Transverse colon (tissue), 4 donors: ENCODE results near the gene NOXO1. TPM values are rescaled to one million over a fixed set of nuclear protein-coding genes. Genes with fewer than 3 reads are reported as not detected.

ENCODE experiments used
- DNase-seq: peaks from one replicate; pipeline ENCODE4 v3.0.0-alpha.2; 2019
- H3K27ac ChIP-seq, 4 donors: fragments of 200-600 bp; sonication (generic); 2 replicates each; pipeline ENCODE4 v1.5.1; 2016 to 2018; ENCODE audit warnings: inconsistent platforms in 4 of 4
- H3K27me3 ChIP-seq: fragments of 200-600 bp; sonication (generic); 2 replicates; pipeline ENCODE4 v1.5.1; 2017; ENCODE audit warnings: inconsistent platforms
- H3K36me3 ChIP-seq, 4 donors: fragments of 200-600 bp; sonication (generic); 2 replicates each; pipeline ENCODE4 v1.5.1; 2017 to 2019; ENCODE audit warnings: inconsistent platforms in 4 of 4
- H3K4me1 ChIP-seq, 4 donors: fragments of 200-600 bp; sonication (generic); 2 replicates each; pipeline ENCODE4 v1.5.1; 2017 to 2020; ENCODE audit warnings: inconsistent platforms in 4 of 4
- H3K4me3 ChIP-seq, 4 donors: fragments of 200-600 bp; sonication (generic); 1 replicate in 1 of 4; 2 replicates in 3 of 4; pipeline versions ENCODE4 v1.5.1 to v1.6.1; 2017 to 2019; ENCODE audit warnings: inconsistent platforms in 4 of 4
- H3K9me3 ChIP-seq, 2 donors: fragments of 200-600 bp; sonication (generic); 2 replicates each; pipeline ENCODE4 v1.5.1; 2017 to 2019; ENCODE audit warnings: inconsistent platforms in 2 of 2
- EP300 ChIP-seq: sonication (generic); formaldehyde crosslinking; IDR thresholded peaks from one replicate; pipeline ENCODE4 v1.6.1; 2017; ENCODE audit warnings: antibody characterized with exemption, low read depth
- POLR2A ChIP-seq: fragments of 450-650 bp; IDR thresholded peaks from one replicate; pipeline ENCODE4 v1.6.1; 2016; ENCODE audit warnings: antibody characterized with exemption, mild to moderate bottlenecking, moderate library complexity
- POLR2AphosphoS5 ChIP-seq, 3 donors: sonication (generic); formaldehyde crosslinking; IDR thresholded peaks; one replicate each; pipeline ENCODE4 v1.6.1; 2016; ENCODE audit warnings: antibody characterized with exemption in 3 of 3
- WGBS, 2 donors: methylation state at CpG; one replicate each; pipeline ENCODE4 v1.1.5; 2018; ENCODE audit warnings: low coverage in 1 of 2; 5-methylcytosine and 5-hydroxymethylcytosine counted together
- in situ Hi-C, 4 donors: fragments of 200-750 bp; cut with MboI; loops; one replicate each; pipeline versions ENCODE4 v1.15.0 to v1.15.1; 2017; ENCODE audit warnings: low sequenced_read_pairs in 3 of 4, low pct_ligation_motif_present in 1 of 4, low pct_unique_long_range_greater_than_20kb in 1 of 4
- intact Hi-C: fragments of 100-400 bp; cut with DNase I; formaldehyde crosslinking; loops from one replicate; pipeline ENCODE4 v1.15.1; 2023; ENCODE audit warnings: low total_unique reads
- total RNA-seq, 4 donors: library from RNA; depleted of rRNA; stranded (reverse); fragments of >200 nt; gene quantifications; one replicate each; pipeline ENCODE4 v1.1.0, GENCODE V29; 2016
- TF ChIP-seq, protein P1 (sequence below), 5 experiments: fragments of 200-600 bp in 3 of 5; fragments of 450-650 bp in 2 of 5; sonication (generic) in 3 of 5; IDR thresholded peaks; 1 replicate in 2 of 5; 2 replicates in 3 of 5; pipeline ENCODE4 v1.5.1; 2016 to 2017; ENCODE audit warnings: antibody characterized with exemption in 5 of 5, inconsistent platforms in 3 of 5, mild to moderate bottlenecking in 2 of 5, moderate library complexity in 1 of 5

The NOXO1 gene
- total RNA-seq, 4 donors from 2014 or later: 4.2 to 29.8 (median 19.4) TPM

DNA sequence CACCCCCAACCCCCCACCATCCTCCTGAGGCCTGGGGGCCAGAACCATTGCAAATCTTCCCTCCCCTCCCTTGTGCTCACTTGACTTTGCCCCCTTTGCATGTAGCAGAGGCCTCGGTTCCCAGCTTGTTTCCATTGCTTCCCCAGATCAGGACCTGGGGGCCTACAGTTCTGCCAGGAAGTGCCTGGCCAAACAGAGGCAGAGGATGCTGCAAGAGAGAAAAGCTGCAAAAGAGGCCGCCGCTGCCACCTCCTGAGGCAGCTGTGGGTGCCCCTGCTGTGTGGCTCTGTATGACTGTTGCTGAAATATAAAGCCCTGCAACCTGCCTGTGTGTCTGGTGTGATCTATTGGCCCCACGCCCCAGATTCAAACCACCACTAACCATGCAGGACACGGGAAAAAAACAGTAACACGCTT, 19.6 kb downstream of the NOXO1 start:
- Histone ChIP-seq H3K4me3 (no peak overlapping the region), H3K36me3 (peaks cover 0 to 16% (median 6%) of the 10 kb centered on the region in 4 donors), H3K27ac (peak overlapping the region in 2 of 4 donors; percentile 89 to 91), H3K27me3 (no peaks in the 10 kb centered on the region), H3K9me3 (no peaks in the 10 kb centered on the region), H3K4me1 (peaks cover 8 to 50% (median 41%) of the 10 kb centered on the region in 4 donors)
- intact Hi-C loops (no loop called here), in situ Hi-C loops (no loop called here)
- DNase-seq: no peak
- no peak for TF ChIP-seq POLR2A
- TF ChIP-seq, protein P1, sequence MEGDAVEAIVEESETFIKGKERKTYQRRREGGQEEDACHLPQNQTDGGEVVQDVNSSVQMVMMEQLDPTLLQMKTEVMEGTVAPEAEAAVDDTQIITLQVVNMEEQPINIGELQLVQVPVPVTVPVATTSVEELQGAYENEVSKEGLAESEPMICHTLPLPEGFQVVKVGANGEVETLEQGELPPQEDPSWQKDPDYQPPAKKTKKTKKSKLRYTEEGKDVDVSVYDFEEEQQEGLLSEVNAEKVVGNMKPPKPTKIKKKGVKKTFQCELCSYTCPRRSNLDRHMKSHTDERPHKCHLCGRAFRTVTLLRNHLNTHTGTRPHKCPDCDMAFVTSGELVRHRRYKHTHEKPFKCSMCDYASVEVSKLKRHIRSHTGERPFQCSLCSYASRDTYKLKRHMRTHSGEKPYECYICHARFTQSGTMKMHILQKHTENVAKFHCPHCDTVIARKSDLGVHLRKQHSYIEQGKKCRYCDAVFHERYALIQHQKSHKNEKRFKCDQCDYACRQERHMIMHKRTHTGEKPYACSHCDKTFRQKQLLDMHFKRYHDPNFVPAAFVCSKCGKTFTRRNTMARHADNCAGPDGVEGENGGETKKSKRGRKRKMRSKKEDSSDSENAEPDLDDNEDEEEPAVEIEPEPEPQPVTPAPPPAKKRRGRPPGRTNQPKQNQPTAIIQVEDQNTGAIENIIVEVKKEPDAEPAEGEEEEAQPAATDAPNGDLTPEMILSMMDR (IDR thresholded peaks at IDR 0.05): no peak
- no peak for TF ChIP-seq POLR2AphosphoS5 (IDR thresholded peaks at IDR 0.05)
- TF ChIP-seq EP300: no peak
- WGBS, 2 donors: 40% methylated on average over 6 of the region's 6 CpGs; no CpG with 5 or more reads in 1 of the 2 donors

DNA sequence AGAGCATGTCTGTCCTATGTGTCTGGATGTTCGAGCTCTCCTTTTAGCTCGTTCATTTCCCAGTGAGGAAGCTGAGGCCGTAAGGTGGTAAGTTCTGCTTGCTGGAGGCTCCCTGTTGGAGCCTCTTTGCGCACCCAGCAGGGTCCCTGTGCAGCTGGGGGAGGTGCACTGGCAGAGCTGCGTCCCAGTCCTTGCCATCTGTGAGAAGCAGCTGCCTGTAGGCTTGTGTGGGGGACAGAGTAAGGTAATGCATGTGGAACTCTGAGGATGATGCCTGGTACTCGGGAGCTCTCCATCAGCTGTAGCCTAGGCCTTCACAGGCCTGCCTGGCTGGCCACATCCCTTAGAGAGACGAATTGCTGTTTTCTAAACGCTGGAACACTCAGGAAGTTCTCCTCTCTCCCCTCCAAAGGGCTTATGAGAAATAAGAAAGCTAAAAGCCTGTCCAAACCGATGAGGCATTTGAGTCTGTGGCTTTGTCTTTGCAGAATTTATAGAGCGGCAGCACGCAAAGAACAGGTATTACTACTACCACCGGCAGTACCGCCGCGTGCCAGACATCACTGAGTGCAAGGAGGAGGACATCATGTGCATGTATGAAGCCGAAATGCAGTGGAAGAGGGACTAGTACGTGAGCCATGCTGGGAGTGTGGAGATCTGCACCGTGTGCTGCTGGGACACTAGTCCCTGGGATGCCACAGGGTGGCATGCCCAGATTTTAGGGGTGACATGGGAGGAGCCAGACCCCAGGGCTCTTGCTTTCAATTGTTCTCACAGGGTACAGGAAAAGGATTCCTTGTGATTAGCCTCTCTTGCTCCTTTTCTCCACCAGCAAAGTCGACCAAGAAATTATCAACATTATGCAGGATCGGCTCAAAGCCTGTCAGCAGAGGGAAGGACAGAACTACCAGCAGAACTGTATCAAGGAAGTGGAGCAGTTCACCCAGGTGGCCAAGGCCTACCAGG, 20.3 kb downstream of the NOXO1 start:
- H3K27me3 ChIP-seq: no peaks in the 10 kb centered on the region
- in situ Hi-C loops: no loop called here
- peaks cover 0 to 16% (median 6%) of the 10 kb centered on the region in 4 donors for H3K36me3 ChIP-seq
- H3K9me3 ChIP-seq: no peaks in the 10 kb centered on the region
- H3K4me1 ChIP-seq: peaks cover 8 to 45% (median 38%) of the 10 kb centered on the region in 4 donors
- intact Hi-C loops: no loop called here
- DNase-seq: no peak
- H3K27ac ChIP-seq: peak overlapping the region; percentile 89 to 97 (median 91)
- WGBS, 2 donors: 27 to 43% methylated on average over 3 to 19 of the region's 20 CpGs
- peak overlapping the region in 2 of 4 donors; percentile 87 to 99 for H3K4me3 ChIP-seq
- TF ChIP-seq POLR2A (no peak), POLR2AphosphoS5 (IDR thresholded peaks at IDR 0.05) (peak in 1 of 3 donors; percentile 11)
- TF ChIP-seq, protein P1 (IDR thresholded peaks at IDR 0.05): peak in 1 of 5 experiments; percentile 11

DNA sequence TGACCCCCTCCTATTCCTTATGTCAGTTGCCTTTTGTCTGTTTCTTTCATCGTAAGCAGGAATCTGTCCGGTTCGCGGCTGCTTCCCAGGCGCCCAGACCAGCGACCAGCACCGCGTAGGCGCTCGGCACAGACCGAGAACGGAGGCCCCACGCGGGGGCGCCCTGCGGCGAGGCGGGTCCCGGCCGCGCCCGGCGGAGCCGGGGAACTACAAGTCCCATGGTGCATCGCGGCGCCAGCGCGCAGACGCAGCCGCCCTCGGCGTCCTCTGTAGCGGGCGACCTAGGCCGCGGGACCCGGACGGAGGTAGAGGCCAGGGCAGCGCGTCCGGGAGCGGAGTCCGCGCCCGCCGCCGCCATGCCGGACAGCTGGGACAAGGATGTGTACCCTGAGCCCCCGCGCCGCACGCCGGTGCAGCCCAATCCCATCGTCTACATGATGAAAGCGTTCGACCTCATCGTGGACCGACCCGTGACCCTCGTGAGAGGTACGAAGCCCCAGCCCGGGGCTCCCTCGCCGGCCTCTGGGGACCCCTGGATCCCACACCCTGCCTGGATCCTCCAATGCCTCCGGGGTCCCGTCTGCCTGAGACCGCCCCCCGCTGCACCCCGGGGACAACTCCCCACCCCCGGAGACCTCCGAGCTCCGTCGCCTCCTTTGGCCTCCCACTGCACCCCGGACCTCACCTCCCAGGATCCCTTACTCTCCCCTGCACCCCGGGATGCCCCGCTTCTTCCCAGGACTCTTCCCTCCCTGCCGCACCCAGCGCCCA, 21.8 kb downstream of the NOXO1 start, which contains the start of gene NDUFB10:
NDUFB10 (plus strand) TSS at position 270 of the 771 bp plus-strand sequence; CDS start at position 357, 87 bp downstream.
- WGBS, 2 donors: 1% methylated on average over 34 of the region's 79 CpGs; no CpG with 5 or more reads in 1 of the 2 donors
- Histone ChIP-seq H3K27me3 (no peaks in the 10 kb centered on the region), H3K4me3 (peak within 1 kb of the TSS; percentile 69 to 99 (median 86)), H3K36me3 (peaks cover 0 to 16% (median 6%) of the 10 kb centered on the region in 4 donors), H3K27ac (peak within 1 kb of the TSS; percentile 89 to 97 (median 91)), H3K4me1 (peaks cover 8 to 39% (median 33%) of the 10 kb centered on the region in 4 donors), H3K9me3 (no peaks in the 10 kb centered on the region)
- intact Hi-C loops (no loop called here), in situ Hi-C loops (no loop called here)
- TF ChIP-seq POLR2A (peak; percentile 92), POLR2AphosphoS5 (IDR thresholded peaks at IDR 0.05) (peak; percentile 94 to 96 (median 95)), EP300 (no peak)
- TF ChIP-seq, protein P1 (IDR thresholded peaks at IDR 0.05): peak; percentile 47 to 75 (median 53)
- peak; percentile 95 for DNase-seq
